Measurements from ENCODE around the gene AXL.

Gene AXL

GRCh38 chr19:41219924-41220567, 1.0 kb downstream of the AXL start:
- Histone ChIP-seq H3K27ac (ENCODE audit: low read depth, low read length) (peak overlapping the region; percentile 10), H3K79me1 (ENCODE audit: low read length) (peaks cover 2% of the 10 kb centered on the region), H3K4me1 (ENCODE audit: control insufficient read depth, low read depth, low read length) (peaks cover 2% of the 10 kb centered on the region), H3K79me2 (ENCODE audit: control insufficient read depth, insufficient read depth, low read length) (no peaks in the 10 kb centered on the region), H3K36me3 (ENCODE audit: control insufficient read depth, insufficient read depth, low read length) (no peaks in the 10 kb centered on the region), H4K5ac (ENCODE audit: low read length) (no peak overlapping the region), H3K27me3 (ENCODE audit: insufficient read depth, low read length, poor library complexity) (no peaks in the 10 kb centered on the region), H3K4me3 (ENCODE audit: low read length) (peak overlapping the region; percentile 52), H2BK5ac (ENCODE audit: low read length) (no peak overlapping the region), H2AK5ac (ENCODE audit: low read length) (peak overlapping the region; percentile 36), H3K4ac (ENCODE audit: low read depth, low read length) (peak overlapping the region; percentile 81), H2BK15ac (replicated peaks; ENCODE audit: low read depth) (no peak overlapping the region), H3K4me2 (ENCODE audit: low read length) (peak overlapping the region; percentile 81), H3K23ac (ENCODE audit: low read length) (peak overlapping the region; percentile 15), H3K56ac (ENCODE audit: low read length) (peak overlapping the region; percentile 93), H3K18ac (ENCODE audit: low read length) (peak overlapping the region; percentile 19), H4K8ac (ENCODE audit: low read depth, low read length) (no peak overlapping the region), H2BK120ac (ENCODE audit: low read depth, low read length) (no peak overlapping the region), H3K9ac (ENCODE audit: low read length) (peak overlapping the region; percentile 79)
- DNase-seq = peak; percentile 68
- no CpG with 5 or more reads among the region's 16 CpGs for WGBS (ENCODE audit: extremely low coverage, insufficient coverage, low lambda C conversion rate)

GRCh38 chr19:41220811-41221210, 1.8 kb downstream of the AXL start:
- Histone ChIP-seq H4K8ac (ENCODE audit: low read depth, low read length) (no peak overlapping the region), H3K56ac (ENCODE audit: low read length) (peak overlapping the region; percentile 58), H2BK5ac (ENCODE audit: low read length) (no peak overlapping the region), H3K27me3 (ENCODE audit: insufficient read depth, low read length, poor library complexity) (no peaks in the 10 kb centered on the region), H4K5ac (ENCODE audit: low read length) (no peak overlapping the region), H3K18ac (ENCODE audit: low read length) (no peak overlapping the region), H3K4me1 (ENCODE audit: control insufficient read depth, low read depth, low read length) (peaks cover 7% of the 10 kb centered on the region), H3K9ac (ENCODE audit: low read length) (peak overlapping the region; percentile 79), H3K4ac (ENCODE audit: low read depth, low read length) (peak overlapping the region; percentile 81), H2BK120ac (ENCODE audit: low read depth, low read length) (no peak overlapping the region), H3K4me3 (ENCODE audit: low read length) (no peak overlapping the region), H2AK5ac (ENCODE audit: low read length) (peak overlapping the region; percentile 37), H2BK15ac (replicated peaks; ENCODE audit: low read depth) (no peak overlapping the region), H3K23ac (ENCODE audit: low read length) (no peak overlapping the region), H3K79me2 (ENCODE audit: control insufficient read depth, insufficient read depth, low read length) (no peaks in the 10 kb centered on the region), H3K4me2 (ENCODE audit: low read length) (no peak overlapping the region), H3K79me1 (ENCODE audit: low read length) (peaks cover 2% of the 10 kb centered on the region), H3K36me3 (ENCODE audit: control insufficient read depth, insufficient read depth, low read length) (no peaks in the 10 kb centered on the region), H3K27ac (ENCODE audit: low read depth, low read length) (no peak overlapping the region)
- no CpG with 5 or more reads among the region's 9 CpGs for whole genome bisulfite sequencing (ENCODE audit: extremely low coverage, insufficient coverage, low lambda C conversion rate)
- DNase-seq = no peak

GRCh38 chr19:41221514-41222205, 2.6 kb downstream of the AXL start:
- no peaks in the 10 kb centered on the region for H3K79me2 ChIP-seq (ENCODE audit: control insufficient read depth, insufficient read depth, low read length)

GRCh38 chr19:41222240-41222639, 3.2 kb downstream of the AXL start:
- peaks cover 10% of the 10 kb centered on the region for H3K4me1 ChIP-seq (ENCODE audit: control insufficient read depth, low read depth, low read length)
- H3K4me2 ChIP-seq (ENCODE audit: low read length) = no peak overlapping the region
- no peak overlapping the region for H3K4me3 ChIP-seq (ENCODE audit: low read length)
- no peak overlapping the region for H4K5ac ChIP-seq (ENCODE audit: low read length)
- no peak overlapping the region for H3K4ac ChIP-seq (ENCODE audit: low read depth, low read length)
- H3K79me1 ChIP-seq (ENCODE audit: low read length) = peaks cover 2% of the 10 kb centered on the region
- H3K27me3 ChIP-seq (ENCODE audit: insufficient read depth, low read length, poor library complexity) = no peaks in the 10 kb centered on the region
- H2BK120ac ChIP-seq (ENCODE audit: low read depth, low read length) = no peak overlapping the region
- H2BK15ac ChIP-seq (replicated peaks; ENCODE audit: low read depth) = no peak overlapping the region
- no peak overlapping the region for H2BK5ac ChIP-seq (ENCODE audit: low read length)
- H4K8ac ChIP-seq (ENCODE audit: low read depth, low read length) = no peak overlapping the region
- no peak overlapping the region for H3K27ac ChIP-seq (ENCODE audit: low read depth, low read length)
- H3K9ac ChIP-seq (ENCODE audit: low read length) = no peak overlapping the region
- H3K23ac ChIP-seq (ENCODE audit: low read length) = no peak overlapping the region
- no peak for DNase-seq
- no peaks in the 10 kb centered on the region for H3K79me2 ChIP-seq (ENCODE audit: control insufficient read depth, insufficient read depth, low read length)
- H2AK5ac ChIP-seq (ENCODE audit: low read length) = no peak overlapping the region
- no CpG with 5 or more reads among the region's 10 CpGs for WGBS (ENCODE audit: extremely low coverage, insufficient coverage, low lambda C conversion rate)
- no peak overlapping the region for H3K18ac ChIP-seq (ENCODE audit: low read length)
- no peak overlapping the region for H3K56ac ChIP-seq (ENCODE audit: low read length)
- no peaks in the 10 kb centered on the region for H3K36me3 ChIP-seq (ENCODE audit: control insufficient read depth, insufficient read depth, low read length)

More at GRCh38 chr19:41221514-41222205, 2.6 kb downstream of the AXL start:
- Histone ChIP-seq H2BK15ac (replicated peaks; ENCODE audit: low read depth) (no peak overlapping the region), H3K79me1 (ENCODE audit: low read length) (peaks cover 2% of the 10 kb centered on the region), H3K27ac (ENCODE audit: low read depth, low read length) (no peak overlapping the region), H3K9ac (ENCODE audit: low read length) (no peak overlapping the region), H2AK5ac (ENCODE audit: low read length) (no peak overlapping the region), H4K8ac (ENCODE audit: low read depth, low read length) (no peak overlapping the region), H2BK120ac (ENCODE audit: low read depth, low read length) (no peak overlapping the region), H4K5ac (ENCODE audit: low read length) (no peak overlapping the region), H3K27me3 (ENCODE audit: insufficient read depth, low read length, poor library complexity) (no peaks in the 10 kb centered on the region), H3K36me3 (ENCODE audit: control insufficient read depth, insufficient read depth, low read length) (no peaks in the 10 kb centered on the region), H3K56ac (ENCODE audit: low read length) (no peak overlapping the region), H3K4me1 (ENCODE audit: control insufficient read depth, low read depth, low read length) (peaks cover 10% of the 10 kb centered on the region), H3K4me3 (ENCODE audit: low read length) (no peak overlapping the region), H3K4me2 (ENCODE audit: low read length) (no peak overlapping the region), H3K23ac (ENCODE audit: low read length) (no peak overlapping the region), H3K4ac (ENCODE audit: low read depth, low read length) (no peak overlapping the region), H2BK5ac (ENCODE audit: low read length) (no peak overlapping the region), H3K18ac (ENCODE audit: low read length) (no peak overlapping the region)
- DNase-seq = no peak
- no CpG with 5 or more reads among the region's 20 CpGs for WGBS (ENCODE audit: extremely low coverage, insufficient coverage, low lambda C conversion rate)

GRCh38 chr19:41223431-41224234, 4.6 kb downstream of the AXL start:
- Histone ChIP-seq H3K79me1 (ENCODE audit: low read length) (peaks cover 2% of the 10 kb centered on the region), H3K4me3 (ENCODE audit: low read length) (no peak overlapping the region), H3K4me1 (ENCODE audit: control insufficient read depth, low read depth, low read length) (peaks cover 8% of the 10 kb centered on the region), H4K5ac (ENCODE audit: low read length) (no peak overlapping the region), H3K18ac (ENCODE audit: low read length) (no peak overlapping the region), H2BK5ac (ENCODE audit: low read length) (peak overlapping the region; percentile 76), H3K4me2 (ENCODE audit: low read length) (no peak overlapping the region), H2BK120ac (ENCODE audit: low read depth, low read length) (no peak overlapping the region), H3K4ac (ENCODE audit: low read depth, low read length) (no peak overlapping the region), H3K79me2 (ENCODE audit: control insufficient read depth, insufficient read depth, low read length) (no peaks in the 10 kb centered on the region), H4K8ac (ENCODE audit: low read depth, low read length) (no peak overlapping the region), H3K23ac (ENCODE audit: low read length) (no peak overlapping the region), H3K9ac (ENCODE audit: low read length) (peak overlapping the region; percentile 51), H3K27me3 (ENCODE audit: insufficient read depth, low read length, poor library complexity) (no peaks in the 10 kb centered on the region), H3K27ac (ENCODE audit: low read depth, low read length) (peak overlapping the region; percentile 22), H2BK15ac (replicated peaks; ENCODE audit: low read depth) (no peak overlapping the region), H3K56ac (ENCODE audit: low read length) (peak overlapping the region; percentile 82), H3K36me3 (ENCODE audit: control insufficient read depth, insufficient read depth, low read length) (no peaks in the 10 kb centered on the region), H2AK5ac (ENCODE audit: low read length) (peak overlapping the region; percentile 93)
- no CpG with 5 or more reads among the region's 8 CpGs for WGBS (ENCODE audit: extremely low coverage, insufficient coverage, low lambda C conversion rate)
- peak; percentile 96 for DNase-seq
